OCI-LY7 (cell line): ENCODE measurements around the gene GNAZ. TPM values are rescaled to one million over a fixed set of nuclear protein-coding genes. Genes with fewer than 3 reads are reported as not detected.

ENCODE experiments used
- BruUV-seq: library from RNA; stranded (reverse); fragments of 400-500 nt; replicated peaks from 2 replicates; lab custom pipeline; 2021; lab: Mats Ljungman, UMichigan
- CTCF ChIA-PET: fragments of 300-600 bp; sonication (Branson Sonifier 250); formaldehyde crosslinking; loops from one replicate; lab custom pipeline; 2022; ENCODE audit warnings: antibody characterized with exemption; ENCODE audit not compliant: unreplicated experiment; lab: Charles Lee
- POLR2A ChIA-PET: fragments of 300-600 bp; sonication (Branson Sonifier 250); formaldehyde crosslinking; loops from one replicate; lab custom pipeline; 2022; ENCODE audit warnings: antibody characterized with exemption; lab: Charles Lee
- DNase-seq: peaks from one replicate; pipeline ENCODE4 v3.0.0-alpha.2; 2015; ENCODE audit warnings: low spot score
- H2AFZ ChIP-seq: fragments of 200-600 bp; sonication (generic), shearing (Covaris generic); 2 replicates; pipeline ENCODE4 v1.6.1; 2014; ENCODE audit warnings: mild to moderate bottlenecking, antibody characterized with exemption, low read length, moderate library complexity
- H3K27ac ChIP-seq: fragments of 200-600 bp; sonication (generic); 2 replicates; pipeline ENCODE4 v1.5.1; 2014; ENCODE audit warnings: mixed run types, low read depth, mild to moderate bottlenecking, moderate library complexity, low read length, inconsistent platforms; ENCODE audit not compliant: poor library complexity, severe bottlenecking
- H3K36me3 ChIP-seq: fragments of 200-600 bp; sonication (generic); 2 replicates; pipeline ENCODE4 v1.6.1; 2014; ENCODE audit warnings: mild to moderate bottlenecking, antibody characterized with exemption, low read length, moderate library complexity, mixed read lengths; ENCODE audit not compliant: insufficient read depth
- H3K4me1 ChIP-seq: fragments of 200-600 bp; sonication (generic); 2 replicates; pipeline ENCODE4 v1.5.1; 2014; ENCODE audit warnings: mild to moderate bottlenecking, low read length; ENCODE audit not compliant: insufficient read depth, poor library complexity, severe bottlenecking
- H3K4me2 ChIP-seq: fragments of 200-600 bp; sonication (generic); 2 replicates; pipeline ENCODE4 v1.6.1; 2014; ENCODE audit warnings: mild to moderate bottlenecking, low read length
- H3K4me3 ChIP-seq: fragments of 200-600 bp; sonication (generic); 2 replicates; pipeline ENCODE4 v1.5.1; 2014; ENCODE audit warnings: mild to moderate bottlenecking, low read depth, low read length; ENCODE audit not compliant: poor library complexity, severe bottlenecking
- H3K79me2 ChIP-seq: fragments of 200-600 bp; sonication (generic); 2 replicates; pipeline ENCODE4 v1.6.1; 2016; ENCODE audit warnings: low read depth, mild to moderate bottlenecking, low read length, moderate library complexity, mixed read lengths; ENCODE audit not compliant: insufficient read depth
- H3K9me2 ChIP-seq: fragments of 200-600 bp; sonication (generic); 2 replicates; pipeline ENCODE4 v1.6.1; 2016; ENCODE audit warnings: mild to moderate bottlenecking, low read length, mixed read lengths; ENCODE audit not compliant: insufficient read depth
- H3K9me3 ChIP-seq: fragments of 200-600 bp; sonication (generic); 2 replicates; pipeline ENCODE4 v1.6.1; 2014; ENCODE audit warnings: mild to moderate bottlenecking, mixed run types, low read length, mixed read lengths
- H4K20me1 ChIP-seq: fragments of 200-600 bp; sonication (generic); 2 replicates; pipeline ENCODE4 v1.6.1; 2014; ENCODE audit warnings: mild to moderate bottlenecking, antibody characterized with exemption, low read length, moderate library complexity, mixed read lengths; ENCODE audit not compliant: insufficient read depth
- CTCF ChIP-seq: fragments of 200-600 bp; sonication (generic); conservative IDR thresholded peaks from 2 replicates; pipeline ENCODE4 v1.5.1; 2014; ENCODE audit warnings: mild to moderate bottlenecking, antibody characterized with exemption, low read length, moderate library complexity, mixed read lengths
- EZH2phosphoT487 ChIP-seq: fragments of 200-600 bp; sonication (generic); IDR thresholded peaks from 2 replicates; pipeline ENCODE4 v1.6.1; 2018; ENCODE audit warnings: low read depth, borderline replicate concordance, mild to moderate bottlenecking, mixed run types, antibody characterized with exemption, low read length, moderate library complexity, mixed read lengths
- intact Hi-C: fragments of 100-400 bp; cut with micrococcal nuclease; formaldehyde crosslinking; loops from one replicate; pipeline ENCODE4 v1.10.0; 2022; ENCODE audit not compliant: unreplicated experiment
- total RNA-seq, 2 experiments: library from RNA; depleted of rRNA in 1 of 2; stranded (reverse); fragments of >200 nt in 1 of 2; shearing (Covaris generic) in 1 of 2; gene quantifications; 2 replicates each; pipeline ENCODE4 v1.2.3, GENCODE V29; 2014 to 2022

GNAZ gene
- total RNA-seq, 2 experiments from 2014 or later = 38.5 to 46.4 TPM

GRCh38 chr22:23064381-23065068 lies 5.8 kb upstream of the GNAZ start:
- no peaks in the 10 kb centered on the region for H4K20me1 ChIP-seq
- H3K4me2 ChIP-seq = no peak overlapping the region
- intact Hi-C loops = no loop called here
- BruUV-seq = no TSS peak
- H3K9me3 ChIP-seq = no peaks in the 10 kb centered on the region
- DNase-seq = no peak
- H3K36me3 ChIP-seq = no peaks in the 10 kb centered on the region
- H3K79me2 ChIP-seq = no peaks in the 10 kb centered on the region
- no peaks in the 10 kb centered on the region for H3K9me2 ChIP-seq
- POLR2A ChIA-PET = interaction anchor here (0.6 to 1.2 kb wide), 3 partner anchors 10 to 1412 kb away, joined by 3 to 5 read pairs (median 4); no protein-coding TSS in a partner anchor
- CTCF ChIA-PET = interaction anchor here (0.5 kb wide), 1 partner anchor 89 kb away, joined by 3 read pairs; no protein-coding TSS in a partner anchor
- no peak overlapping the region for H3K4me3 ChIP-seq
- no peak overlapping the region for H2AFZ ChIP-seq
- TF ChIP-seq CTCF (no peak), EZH2phosphoT487 (no peak)
- peaks cover 62% of the 10 kb centered on the region for H3K4me1 ChIP-seq
- no peak overlapping the region for H3K27ac ChIP-seq

DNA sequence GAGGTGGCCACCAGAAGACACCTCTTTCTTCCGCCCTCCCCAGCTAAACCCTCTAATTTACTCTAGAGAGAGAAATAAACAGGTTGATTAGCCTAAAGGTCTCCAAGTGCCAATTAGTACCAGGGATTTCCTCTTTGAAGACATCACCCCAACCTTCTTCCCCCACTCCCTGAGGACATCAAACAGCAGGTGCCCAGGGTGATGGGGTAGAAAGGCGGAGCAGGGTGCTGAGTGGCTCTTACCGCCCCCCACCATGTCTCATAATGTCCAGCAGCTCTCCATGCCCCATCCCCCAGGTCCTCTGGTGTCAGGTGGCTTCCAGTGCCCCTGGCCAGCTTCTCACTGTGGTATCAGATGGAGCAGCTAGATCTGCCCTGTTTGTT lies 5.3 kb upstream of the GNAZ start:
- Histone ChIP-seq H3K79me2 (no peaks in the 10 kb centered on the region), H4K20me1 (no peaks in the 10 kb centered on the region), H3K9me3 (no peaks in the 10 kb centered on the region), H3K27ac (no peak overlapping the region), H3K36me3 (no peaks in the 10 kb centered on the region), H3K4me3 (no peak overlapping the region), H3K9me2 (no peaks in the 10 kb centered on the region), H3K4me2 (no peak overlapping the region), H2AFZ (no peak overlapping the region), H3K4me1 (peaks cover 66% of the 10 kb centered on the region)
- BruUV-seq = no TSS peak
- intact Hi-C loops = no loop called here
- ChIA-PET POLR2A (interaction anchor here (0.6 to 1.2 kb wide), 2 partner anchors 11 to 1412 kb away, joined by 3 to 4 read pairs; no protein-coding TSS in a partner anchor), CTCF (interaction anchor here (0.5 kb wide), 1 partner anchor 89 kb away, joined by 3 read pairs; no protein-coding TSS in a partner anchor)
- no peak for DNase-seq
- no peak for TF ChIP-seq CTCF
- no peak for TF ChIP-seq EZH2phosphoT487
